NOMO-1 treated with dmso at 0.1 percent for 144 hours (cell line): ENCODE data around the gene HDAC10.
A peak's percentile ranks its signal among the peaks of the same experiment; 100 is the strongest.
"Not testable (repeated sequence)": the region's sequence is repeated elsewhere in the genome, so short reads cannot be mapped to it uniquely, and the experiment has no call there.

Source experiments
- DNase-seq: peaks from one replicate; lab custom pipeline; 2025; ENCODE audit not compliant: unreplicated experiment; lab: John Stamatoyannopoulos, UW

HDAC10 gene

DNA sequence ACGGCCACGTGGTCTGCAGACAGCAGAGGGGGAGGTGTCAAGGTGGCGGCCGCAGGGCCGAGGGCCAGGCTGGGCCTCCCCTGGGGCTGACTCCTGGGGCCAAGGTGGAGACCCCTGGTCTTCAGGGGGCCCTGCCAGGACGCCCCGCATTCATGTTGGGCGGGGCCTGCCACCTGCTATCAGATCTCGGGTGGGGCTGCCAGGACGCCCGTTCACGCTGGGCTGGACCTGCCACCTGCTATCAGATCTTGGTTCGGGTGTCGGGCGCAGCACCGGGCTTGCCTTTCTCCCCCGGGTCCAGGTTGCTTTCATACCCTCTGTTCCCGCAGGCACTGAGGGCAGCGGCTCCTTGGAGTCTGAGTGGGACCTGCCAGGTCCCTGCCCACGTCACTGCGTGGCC, 35.2 kb upstream of the HDAC10 start:
- DNase-seq, result no peak

DNA sequence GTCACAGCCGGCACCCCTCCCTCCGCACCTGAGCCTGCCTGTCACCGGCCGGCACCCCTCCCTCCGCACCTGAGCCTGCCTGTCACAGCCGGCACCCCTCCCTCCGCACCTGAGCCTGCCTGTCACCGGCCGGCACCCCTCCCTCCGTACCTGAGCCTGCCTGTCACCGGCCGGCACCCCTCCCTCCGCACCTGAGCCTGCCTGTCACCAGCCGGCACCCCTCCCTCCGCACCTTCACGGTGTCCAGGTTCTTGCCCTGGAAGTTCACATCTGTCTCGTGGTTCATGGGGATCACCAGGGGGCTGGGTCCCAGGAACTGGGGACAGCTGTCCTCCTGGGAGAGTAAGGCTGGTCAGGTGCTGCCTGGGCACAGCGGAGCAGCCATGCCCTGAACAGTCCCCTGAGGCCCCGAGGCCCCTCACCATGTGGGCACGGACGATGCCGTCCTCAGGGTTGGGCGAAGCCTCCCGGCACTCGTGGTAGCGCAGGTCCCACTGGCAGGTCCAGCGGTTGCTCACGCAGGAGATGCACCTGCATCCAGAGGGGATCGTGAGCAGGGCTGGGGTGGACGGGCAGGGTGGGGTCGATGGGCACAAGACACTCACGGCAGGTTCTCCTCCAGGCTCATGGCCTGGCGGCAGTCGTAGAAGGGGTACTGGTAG, 34.6 kb upstream of the HDAC10 start:
- no peak for DNase-seq

DNA sequence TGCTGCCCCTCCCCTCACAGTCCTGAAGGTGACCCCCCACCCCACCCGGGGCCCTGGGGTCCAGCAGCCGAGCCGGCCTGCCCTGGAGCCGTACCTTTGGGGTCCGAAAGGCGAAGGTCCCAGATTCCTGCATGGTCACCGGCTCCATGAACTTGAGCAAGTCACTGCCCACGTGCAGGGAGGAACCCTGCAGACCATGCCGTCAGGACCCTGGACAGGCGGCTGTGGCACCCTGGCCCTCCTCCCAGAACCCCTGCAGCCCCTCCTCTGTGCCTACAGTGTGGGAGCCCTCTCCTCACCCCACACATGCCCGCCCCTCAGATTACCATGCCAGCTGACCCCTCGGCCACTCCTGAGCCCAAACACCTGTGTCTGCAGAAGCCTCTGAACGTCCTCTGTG, 33.4 kb upstream of the HDAC10 start:
- DNase-seq, result no peak

DNA sequence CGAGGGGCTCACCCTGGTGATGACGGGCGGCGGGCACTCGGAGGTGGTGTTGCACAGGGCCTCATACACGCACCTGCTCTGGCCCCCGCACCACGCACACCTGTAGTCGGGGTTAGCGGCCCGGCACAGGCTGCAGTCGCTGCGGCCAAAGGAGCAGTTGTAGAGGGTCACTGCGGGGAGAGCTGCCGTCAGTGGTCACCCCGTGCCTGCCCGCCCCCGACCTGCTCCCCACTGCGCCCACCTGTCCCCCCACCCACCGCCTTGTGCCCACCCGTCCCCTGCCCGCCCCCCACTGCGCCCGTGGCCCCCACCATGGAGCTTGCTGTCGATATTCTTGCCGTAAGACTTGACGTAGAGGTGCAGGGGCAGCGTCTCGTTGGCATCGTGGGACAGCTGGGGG, 32.8 kb upstream of the HDAC10 start:
- no peak for DNase-seq

DNA sequence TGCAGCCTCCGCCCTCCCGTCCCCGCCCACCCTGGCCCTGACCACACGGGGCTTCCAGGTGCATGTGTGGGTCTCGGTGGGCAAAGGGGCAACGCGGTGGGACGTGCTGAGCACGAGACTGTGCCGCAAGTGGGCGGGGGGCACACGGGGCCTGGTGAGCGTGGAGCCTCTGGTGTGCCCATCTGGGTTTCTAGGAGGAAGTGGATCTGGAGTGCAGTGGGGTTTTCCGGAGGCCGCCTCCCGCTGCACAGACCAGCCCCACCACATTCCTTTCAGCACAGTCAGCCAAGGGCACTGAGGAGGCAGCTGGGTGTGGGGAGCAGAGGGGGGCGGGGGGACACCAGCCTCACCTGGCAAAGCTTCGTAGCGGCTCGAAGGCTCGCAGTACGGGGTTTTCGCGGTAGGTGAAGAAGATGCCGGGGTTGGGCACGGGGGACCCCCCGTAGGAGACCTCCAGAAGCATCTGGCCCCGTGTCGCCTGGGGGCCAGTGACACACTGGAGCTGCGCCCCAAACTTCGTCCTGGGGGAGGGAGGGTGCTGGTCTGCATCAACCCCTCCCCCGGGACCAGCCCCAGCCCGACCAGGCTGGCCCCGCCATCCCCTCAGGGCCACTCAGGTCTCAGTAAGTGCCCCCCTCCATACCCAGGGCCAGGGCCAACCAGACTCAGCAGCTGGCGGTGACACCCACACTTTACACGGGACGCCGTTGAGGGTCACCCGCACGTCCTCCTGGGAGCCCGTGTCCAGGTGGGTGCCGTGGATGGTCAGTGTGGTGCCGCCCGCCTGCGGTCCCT, 31.5 kb upstream of the HDAC10 start:
- no peak for DNase-seq

DNA sequence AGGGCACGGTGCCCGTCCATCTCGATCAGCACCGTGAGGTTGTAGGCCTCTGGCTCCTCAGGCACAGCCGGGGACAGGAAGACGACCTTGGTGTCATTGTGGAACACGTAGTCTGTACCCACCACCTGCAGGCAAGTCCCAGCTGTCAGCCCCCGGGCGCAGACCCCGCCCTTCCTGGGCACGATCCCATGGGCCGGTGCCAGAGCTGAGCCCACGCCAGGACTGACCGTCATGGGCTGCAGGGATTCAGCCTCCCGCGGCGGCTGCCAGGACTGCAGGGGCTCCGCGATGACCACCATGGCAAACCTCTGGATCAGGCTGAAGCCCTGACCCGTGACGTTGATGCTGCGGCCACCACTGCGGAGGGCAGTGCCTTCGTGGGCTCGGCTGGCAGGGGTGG, 30.9 kb upstream of the HDAC10 start:
- DNase-seq, result no peak

DNA sequence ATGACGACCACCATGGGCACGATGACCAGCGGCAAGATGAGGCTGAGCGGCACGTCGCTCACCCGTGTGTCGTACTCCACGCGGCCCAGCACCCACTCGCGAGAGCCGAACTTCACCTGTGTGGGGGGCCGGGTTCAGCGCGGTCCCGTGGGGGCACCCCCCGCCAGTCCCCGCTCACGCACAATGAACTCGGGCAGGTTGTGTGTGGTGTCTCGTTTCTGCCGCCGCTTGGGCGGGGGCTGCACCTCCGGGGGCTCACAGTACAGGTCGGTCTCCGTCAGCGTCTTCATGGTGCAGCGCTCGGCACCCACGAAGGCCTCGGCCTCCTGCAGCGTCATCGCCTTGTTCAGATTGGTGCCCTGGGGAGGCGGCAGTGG, 30.3 kb upstream of the HDAC10 start:
- DNase-seq, result no peak

DNA sequence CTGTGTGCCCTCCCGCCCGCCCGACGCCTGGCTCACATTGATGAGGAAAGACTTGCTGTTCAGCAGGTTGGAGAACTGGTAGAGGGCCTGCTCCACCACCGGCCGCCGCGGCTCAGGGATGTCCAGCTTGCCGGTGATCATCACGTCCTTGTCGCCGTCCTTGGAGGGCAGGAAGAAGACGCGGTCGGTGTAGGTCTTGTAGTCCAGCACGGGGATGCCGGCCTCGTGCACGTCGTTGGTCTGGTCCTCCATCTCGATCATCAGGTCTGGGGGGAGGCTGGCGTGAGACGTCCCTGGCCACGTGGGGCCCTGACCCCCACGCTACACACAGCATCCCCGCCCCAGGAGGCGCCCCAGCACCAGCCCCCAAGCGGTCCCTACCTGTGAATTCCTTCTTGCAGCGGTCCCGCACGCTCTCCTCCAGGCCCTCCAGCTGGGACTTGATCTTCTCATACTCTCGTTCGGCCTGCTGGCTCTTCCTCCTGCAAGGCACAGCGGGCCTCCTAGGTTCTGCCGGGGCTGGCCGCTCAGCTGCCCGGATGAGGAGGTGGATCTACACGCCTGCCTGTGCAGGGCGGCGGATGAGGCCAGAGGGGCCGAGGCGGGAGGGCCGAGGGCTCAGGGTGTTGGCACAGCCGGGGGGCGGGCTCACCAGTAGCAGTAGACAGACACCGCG, 29.8 kb upstream of the HDAC10 start:
- no peak for DNase-seq

DNA sequence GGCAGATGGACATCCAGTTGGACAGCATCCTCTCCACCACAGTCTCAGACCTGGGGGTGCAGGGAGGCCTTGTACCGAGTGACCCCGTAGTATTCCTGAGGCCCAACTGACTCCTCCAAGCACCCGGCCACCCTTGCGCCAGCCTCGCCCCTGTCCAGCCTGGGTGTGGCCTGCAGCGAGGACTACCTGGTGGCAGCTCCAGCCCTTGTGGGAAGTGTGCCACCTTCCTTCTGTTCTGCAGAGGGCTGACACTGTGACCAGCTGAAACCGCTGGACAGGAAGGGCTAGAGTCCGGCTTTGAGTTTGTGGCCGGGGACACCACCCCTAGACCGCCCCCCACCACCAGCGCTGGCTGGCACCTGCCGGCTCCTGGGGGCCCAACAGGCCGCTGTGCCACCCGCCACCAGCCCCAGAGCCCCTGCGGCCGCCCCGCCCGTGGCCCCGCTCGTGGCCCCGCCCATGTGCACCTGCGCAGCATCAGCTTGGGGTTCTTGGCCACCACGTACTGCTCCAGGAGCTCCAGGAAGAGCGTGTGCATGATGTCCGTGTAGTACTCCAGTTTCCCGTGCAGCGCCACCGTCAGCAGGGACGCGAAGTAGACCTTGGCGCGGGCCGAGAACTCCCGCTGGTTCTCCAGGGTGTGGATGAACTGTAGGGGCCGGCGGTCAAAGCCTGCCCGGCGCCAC, 29.1 kb upstream of the HDAC10 start:
- DNase-seq, result no peak

DNA sequence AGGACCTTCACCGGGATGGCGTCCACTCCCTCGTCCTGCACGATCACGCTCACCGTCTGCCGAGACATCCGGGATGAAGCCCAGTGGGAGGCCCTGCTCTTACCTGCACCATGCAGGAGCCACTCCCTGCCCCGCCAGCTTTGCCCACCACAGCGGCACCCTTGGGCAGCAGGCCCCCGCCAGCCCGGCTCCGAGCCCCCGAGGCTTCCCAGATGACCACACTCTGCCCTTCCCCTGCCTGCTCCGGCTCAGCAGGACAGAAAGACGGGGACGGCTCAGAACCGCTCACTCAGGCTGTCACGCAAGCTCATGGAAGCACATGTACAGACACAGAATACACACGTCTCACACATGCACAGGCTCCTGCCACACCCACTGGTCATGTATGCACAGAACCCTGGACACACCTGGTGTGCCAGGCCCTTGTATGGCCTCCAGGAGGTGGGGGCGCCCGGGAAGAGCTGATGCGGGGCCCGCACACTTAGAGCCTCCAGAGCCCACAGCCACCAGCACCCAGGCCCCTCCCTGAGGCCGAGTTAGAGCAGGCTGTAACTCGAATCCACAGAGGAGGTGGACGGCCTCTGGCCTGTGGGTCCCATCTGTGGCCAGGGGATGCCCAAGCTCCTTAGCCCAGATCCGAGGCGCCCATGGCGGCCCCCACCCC, 28.0 kb upstream of the HDAC10 start:
- DNase-seq, result no peak

DNA sequence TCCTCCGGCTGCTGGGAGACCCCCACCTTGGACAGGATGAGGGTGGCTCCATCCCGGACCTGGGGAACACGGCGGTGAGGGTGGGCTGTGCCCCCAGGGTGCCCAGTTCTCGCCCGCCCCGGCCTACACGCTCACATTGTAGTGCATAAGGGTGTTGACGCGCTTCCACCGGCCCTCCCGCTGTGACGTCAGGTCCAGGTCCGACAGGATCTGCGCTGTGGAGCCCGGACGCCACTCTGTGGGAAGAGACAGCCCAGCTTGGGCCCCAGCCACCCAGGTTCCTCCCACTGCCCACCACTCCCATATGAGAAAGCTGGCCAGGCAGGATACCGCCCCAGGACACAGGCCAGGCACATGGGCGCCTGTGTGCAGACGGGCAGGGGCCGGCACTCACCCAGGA, 27.4 kb upstream of the HDAC10 start:
- no peak for DNase-seq

DNA sequence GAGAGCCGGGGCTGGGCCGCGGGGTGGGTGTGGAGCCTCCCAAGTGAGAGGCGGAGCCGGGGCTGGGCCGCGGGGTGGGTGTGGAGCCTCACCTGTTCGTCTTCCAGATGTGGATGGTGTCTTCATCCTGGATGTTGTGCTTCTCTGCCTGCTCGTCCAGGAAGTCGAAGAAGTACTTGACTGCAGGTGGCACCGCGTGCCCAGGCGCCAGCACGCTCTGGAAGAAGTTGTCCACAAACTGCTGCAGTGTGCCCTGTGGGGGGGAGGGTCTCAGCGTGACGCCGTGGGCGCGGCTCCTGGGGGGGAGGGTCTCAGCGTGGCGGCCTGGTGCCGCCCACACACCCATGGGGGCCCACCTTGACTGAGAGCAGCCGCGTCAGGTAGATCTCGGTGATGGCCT, 26.7 kb upstream of the HDAC10 start:
- DNase-seq, result no peak

DNA sequence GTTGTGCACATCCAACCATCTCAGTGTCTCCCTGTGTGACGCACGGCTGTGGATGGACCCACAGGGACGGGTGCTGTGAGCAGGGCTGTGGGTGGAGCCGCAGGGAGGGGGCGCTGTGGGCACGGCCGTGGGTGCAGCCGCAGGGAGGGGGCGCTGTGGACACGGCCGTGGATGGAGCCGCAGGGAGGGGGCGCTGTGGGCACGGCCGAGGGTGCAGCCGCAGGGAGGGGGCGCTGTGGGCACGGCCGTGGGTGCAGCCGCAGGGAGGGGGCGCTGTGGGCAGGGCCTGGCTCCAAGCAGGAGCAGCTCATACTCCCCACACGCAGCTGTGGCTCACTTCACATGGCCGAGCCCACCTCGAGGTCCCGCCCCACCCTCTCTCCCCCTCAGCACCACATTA, 25.1 kb upstream of the HDAC10 start:
- no peak for DNase-seq

DNA sequence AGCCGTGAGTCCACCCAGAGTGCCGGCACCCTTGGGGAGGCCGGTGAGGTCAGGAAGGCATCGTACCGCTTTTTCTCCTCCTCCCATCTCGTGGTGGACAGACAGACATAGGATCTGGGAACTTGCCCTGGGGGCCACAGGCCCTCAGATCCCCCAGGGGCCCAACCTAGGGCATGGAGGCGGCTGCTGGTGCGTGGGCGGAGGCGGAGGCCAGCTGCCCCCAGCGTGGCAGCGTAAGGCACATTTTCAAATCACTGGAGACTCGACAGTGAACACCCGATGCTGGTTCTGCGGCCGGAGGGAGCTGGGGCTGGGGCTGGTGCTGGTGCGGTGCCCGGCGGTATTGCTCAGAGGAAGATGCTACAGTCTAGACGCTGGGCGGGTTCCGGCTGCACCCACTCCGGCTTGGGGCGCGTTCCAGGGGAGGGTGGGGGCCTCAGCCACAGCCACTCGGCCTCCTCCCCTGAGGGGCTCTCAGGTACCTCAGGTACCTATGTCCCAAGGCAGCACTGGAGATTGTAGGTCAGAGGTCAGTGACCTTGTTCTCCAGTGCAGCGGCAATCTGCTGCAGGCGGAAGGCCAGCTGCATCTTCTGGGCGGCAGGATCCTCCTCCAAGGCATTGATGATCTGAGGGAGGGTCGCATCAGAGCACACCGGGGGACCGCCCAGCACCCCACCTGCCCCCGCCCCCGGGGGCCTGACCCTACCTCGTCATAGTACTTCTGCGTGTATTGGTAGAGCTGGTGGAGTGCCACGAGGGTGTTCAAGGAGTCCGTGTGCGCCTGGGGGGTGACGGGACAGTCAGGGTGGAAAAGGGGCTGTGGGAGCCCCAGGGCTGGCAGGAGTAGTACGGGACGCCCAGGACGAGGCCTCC, 24.4 kb upstream of the HDAC10 start:
- DNase-seq, result no peak

DNA sequence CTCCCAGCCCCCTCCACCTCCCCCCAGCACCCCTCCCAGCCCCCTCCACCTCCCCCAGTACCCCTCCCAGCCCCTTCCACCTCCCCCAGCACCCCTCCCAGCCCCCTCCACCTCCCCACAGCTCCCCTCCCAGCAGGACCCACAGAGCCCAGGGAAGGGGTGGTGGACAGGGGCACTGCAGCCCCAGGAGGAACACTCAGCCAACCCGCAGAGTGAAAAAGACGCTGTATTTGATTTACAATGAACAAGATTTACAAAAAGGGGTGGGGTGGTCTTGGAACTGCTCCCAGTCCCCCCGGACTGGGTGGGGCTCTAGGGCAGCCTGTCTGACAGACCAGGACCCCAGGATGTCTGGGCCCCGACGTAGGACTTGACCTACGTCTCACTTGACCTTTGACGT, 23.7 kb upstream of the HDAC10 start:
- DNase-seq, result no peak

DNA sequence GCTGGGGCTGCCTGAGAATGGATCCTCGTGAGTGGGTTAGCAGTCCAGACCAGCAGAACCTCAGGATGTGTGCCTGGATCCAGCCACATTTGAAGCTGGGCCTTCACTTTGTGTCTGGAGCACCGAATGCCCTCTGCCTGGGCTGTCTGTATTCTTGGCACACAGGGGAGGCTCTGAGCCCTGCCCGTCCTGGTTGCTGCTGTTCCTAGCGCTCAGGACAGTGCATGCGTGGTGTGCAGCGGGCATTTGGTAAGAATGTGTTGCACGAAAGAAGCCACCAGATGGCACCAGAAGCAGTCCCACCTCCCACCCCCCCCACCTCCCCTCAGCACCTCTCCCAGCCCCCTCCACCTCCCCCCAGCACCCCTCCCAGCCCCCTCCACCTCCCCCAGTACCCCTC, 23.2 kb upstream of the HDAC10 start:
- DNase-seq, result peak; percentile 25

DNA sequence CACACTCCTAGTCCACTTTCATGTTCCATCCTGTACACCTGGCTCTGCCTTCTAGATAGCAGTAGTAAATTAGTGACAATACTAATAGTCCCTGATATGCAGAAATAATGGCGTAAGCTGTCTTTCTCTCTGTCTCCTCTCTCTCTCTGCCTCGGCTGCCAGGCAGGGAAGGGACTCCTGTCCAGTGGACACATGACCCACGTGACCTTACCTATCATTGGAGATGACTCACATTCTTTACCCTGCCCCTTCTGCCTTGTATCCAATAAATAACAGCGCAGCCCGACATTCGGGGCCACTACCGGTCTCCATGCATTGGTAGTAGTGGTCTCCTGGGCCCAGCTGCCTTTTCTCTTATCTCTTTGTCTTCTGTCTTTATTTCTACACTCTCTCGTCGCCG, 22.7 kb upstream of the HDAC10 start:
- not testable (repeated sequence) for DNase-seq

DNA sequence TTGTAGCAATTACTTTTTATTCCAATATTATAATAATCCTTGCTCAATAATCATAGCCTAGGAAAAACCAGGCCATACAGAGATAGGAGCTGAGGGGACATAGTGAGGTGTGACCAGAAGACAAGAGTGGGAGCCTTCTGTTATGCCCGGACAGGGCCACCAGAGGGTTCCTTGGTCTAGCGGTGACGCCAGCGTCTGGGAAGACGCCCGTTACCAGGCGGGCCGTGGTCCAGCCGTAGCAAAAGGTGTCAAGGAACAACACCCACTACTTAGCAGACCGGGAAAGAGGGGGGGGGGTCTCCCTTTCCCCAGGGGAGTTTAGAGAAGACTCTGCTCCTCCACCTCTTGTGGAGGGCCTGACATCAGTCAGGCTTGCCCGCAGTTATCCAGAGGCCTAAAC, 22.3 kb upstream of the HDAC10 start:
- not testable (repeated sequence) for DNase-seq

DNA sequence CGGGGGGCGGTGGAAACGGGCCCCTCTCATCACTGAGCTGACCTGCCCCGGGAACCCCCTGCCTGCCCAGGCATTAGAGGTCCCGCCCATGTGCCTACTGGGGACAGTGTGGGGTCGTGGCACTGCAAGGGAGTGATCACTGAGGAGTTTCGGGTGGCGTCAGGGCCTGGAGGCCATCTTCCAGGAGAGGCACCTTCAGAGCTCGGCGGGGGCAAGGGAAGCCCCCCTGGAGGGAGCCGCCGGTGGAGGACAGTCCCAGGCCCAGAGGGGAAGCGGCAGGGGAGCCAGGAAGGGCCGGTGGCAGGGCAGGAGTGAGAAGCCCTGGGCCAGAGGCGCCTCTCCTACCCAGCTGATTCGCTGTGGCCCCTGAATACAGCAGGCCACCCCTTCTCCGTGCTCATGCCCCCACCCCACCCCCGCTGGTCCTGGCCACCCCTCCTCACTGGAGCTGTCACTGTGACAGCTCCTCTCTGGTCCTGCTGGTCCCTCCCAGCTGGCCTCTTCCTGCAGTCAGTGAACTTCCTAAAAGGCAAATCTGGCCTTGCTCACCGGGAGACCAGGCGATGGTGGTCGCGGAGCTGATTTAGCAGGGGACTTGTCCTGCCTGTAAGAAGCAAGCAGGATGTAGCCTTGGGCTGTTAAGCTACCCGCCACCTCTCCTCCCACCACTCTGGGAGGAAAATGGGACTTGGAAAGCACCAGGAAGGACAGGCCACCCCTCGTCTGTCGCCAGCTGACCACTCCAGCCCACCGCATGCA, 21.2 kb upstream of the HDAC10 start:
- DNase-seq, result no peak
